Measurements from ENCODE around the gene EOMES.

The EOMES gene

DNA sequence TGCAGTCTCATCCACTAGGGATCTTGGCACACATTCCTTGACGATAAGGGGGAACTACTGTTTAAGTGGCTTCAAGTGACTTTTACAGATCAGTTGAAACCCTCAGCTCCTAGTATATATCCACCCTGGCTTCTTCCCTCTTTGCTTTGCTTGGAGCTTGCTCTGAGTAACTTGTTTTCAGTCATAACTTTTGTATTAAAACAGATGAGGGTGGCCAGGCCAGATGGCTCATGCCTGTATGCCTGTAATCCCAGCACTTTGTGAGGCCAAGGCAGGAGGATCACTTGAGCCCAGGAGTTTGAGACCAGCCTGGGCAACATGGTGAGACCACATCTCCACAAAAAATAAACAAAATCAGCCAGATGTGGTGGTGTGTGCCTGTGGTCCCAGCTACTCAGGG, 42.4 kb downstream of the EOMES start:
- DNase-seq, result no peak

GRCh38 chr3:27678234-27678633, 43.9 kb downstream of the EOMES start:
- no peak for DNase-seq

- peak; percentile 93 for DNase-seq
Observed at GRCh38 chr3:27677565-27677964, 44.6 kb downstream of the EOMES start.

- peak; percentile 45 for DNase-seq
Observed at GRCh38 chr3:27675287-27675686, 46.8 kb downstream of the EOMES start.

GRCh38 chr3:27673701-27674100, 48.4 kb downstream of the EOMES start:
- DNase-seq, result no peak

DNA sequence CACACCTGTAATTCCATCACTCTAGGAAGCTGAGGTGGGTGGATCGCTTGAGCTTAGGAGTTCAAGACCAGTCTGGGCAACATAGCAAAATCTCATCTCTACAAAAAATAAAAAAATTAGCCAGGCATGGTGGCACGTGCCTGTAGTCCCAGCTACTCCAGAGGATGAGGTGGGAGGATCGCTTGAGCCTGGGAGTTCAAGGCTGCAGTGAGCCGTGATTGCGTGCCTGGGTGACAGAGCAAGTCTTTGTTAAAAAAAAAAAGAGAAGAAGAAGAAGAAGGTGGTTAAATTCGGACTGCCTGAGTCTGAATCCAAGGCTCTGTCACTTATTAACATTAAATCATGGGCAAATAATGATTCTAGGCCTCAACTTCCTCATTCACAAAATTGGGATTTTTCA, 51.0 kb downstream of the EOMES start:
- DNase-seq, result no peak

- DNase-seq, result no peak
Observed at GRCh38 chr3:27670619-27671018, 51.5 kb downstream of the EOMES start.

DNA sequence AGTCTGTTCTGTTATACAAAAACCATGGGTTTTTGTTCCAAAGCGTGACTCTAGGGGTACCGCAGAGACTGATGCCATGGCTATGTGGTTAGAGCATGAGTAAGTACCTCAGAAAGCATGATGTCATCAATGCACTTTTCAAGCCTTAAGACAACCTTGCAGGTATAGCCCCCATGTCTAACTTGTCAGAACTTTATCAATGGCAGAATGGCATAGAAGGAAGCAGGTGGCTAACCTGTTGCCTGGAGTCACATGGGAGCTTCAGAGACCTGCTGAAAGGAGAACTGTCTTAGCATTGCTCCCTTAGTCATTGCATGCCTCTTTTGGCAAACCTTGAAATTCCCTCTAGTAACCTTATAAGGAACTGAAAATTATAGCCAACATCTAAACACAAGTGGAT, 52.5 kb downstream of the EOMES start:
- DNase-seq, result no peak

DNA sequence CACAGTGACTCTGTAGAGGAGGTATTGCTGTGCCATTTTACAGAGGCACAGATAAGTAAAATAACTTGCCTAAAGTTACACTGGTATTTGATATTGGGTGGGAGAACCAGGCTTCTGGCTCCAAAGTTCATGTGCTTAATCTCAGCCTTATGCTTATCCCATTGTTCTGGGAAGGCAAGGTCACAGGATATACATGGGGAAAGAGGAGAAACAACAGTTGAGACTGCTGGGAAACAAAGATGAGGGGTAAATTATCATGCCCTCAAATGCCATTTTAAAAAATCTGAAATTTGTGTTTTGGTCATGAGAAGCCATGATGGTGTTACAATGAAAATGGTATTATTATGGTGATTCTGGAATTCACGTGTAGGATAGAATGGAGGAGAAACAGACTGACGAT, 54.4 kb downstream of the EOMES start:
- no peak for DNase-seq

GRCh38 chr3:27666708-27667107, 55.4 kb downstream of the EOMES start:
- no peak for DNase-seq

DNA sequence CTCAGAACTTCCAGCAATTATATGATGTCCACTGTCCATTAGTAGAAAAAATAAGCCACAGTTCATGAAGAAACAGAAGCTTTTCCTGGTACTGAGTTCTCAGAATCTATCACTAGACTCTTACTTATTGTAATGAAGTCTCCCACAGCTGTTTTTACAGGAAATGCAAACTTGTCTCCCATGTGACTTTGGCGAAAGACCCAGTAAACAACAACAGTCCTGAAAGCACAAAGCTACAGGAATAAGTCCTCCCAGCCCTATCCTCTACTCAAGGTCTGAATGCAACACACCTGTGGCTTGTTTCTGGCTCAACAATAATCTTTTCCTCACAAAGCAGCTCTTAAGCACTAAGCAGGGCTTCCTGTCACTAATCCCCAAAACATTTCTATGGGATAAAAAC, 55.9 kb downstream of the EOMES start:
- no peak for DNase-seq

All from NCI-H226 (cell line).